Measurements from ENCODE around the gene KCNT2. TPM values are rescaled to one million over a fixed set of nuclear protein-coding genes. Genes with fewer than 3 reads are reported as not detected.

The KCNT2 gene
- total RNA-seq, 1 experiment from 2014 or later: 1.2 TPM

- no peak for DNase-seq (ENCODE audit: low spot score)
These were observed 400.5 kb downstream of the KCNT2 start for GRCh38 chr1:196207612-196208217.

GRCh38 chr1:196205882-196206281 is 402.4 kb downstream of the KCNT2 start:
- no peak for DNase-seq (ENCODE audit: low spot score)

GRCh38 chr1:196196486-196196885 is 411.8 kb downstream of the KCNT2 start:
- DNase-seq (ENCODE audit: low spot score): no peak

GRCh38 chr1:196193896-196194559 is 414.2 kb downstream of the KCNT2 start:
- no peak for DNase-seq (ENCODE audit: low spot score)

- peak; percentile 27 for DNase-seq (ENCODE audit: low spot score)
These were observed 424.3 kb downstream of the KCNT2 start for GRCh38 chr1:196183941-196184340.

- DNase-seq (ENCODE audit: low spot score): no peak
These were observed 426.7 kb downstream of the KCNT2 start for GRCh38 chr1:196181594-196181878.

GRCh38 chr1:196180847-196181593 is 427.2 kb downstream of the KCNT2 start:
- DNase-seq (ENCODE audit: low spot score): peak; percentile 99

GRCh38 chr1:196178083-196178635 is 430.1 kb downstream of the KCNT2 start:
- DNase-seq (ENCODE audit: low spot score): no peak

Other genes starting within 250 kb of the KCNT2 start
- 2.2 and 2.5 TPM in 2 replicates for gene CFH, start 43.6 kb upstream of the KCNT2 start, total RNA-seq (2014; rRNA removed; shearing (Covaris generic))
- gene CFHR3, start 166.4 kb upstream of the KCNT2 start, total RNA-seq (2014; rRNA removed; shearing (Covaris generic)): 0.03 and 0.38 TPM in 2 replicates
- gene CFHR1, start 211.3 kb upstream of the KCNT2 start, total RNA-seq (2014; rRNA removed; shearing (Covaris generic)): 0.22 and 1.1 TPM in 2 replicates